Liver (tissue), 9 donors: Measurements from ENCODE around the gene PPM1E. TPM values are rescaled to one million over a fixed set of nuclear protein-coding genes. Genes with fewer than 3 reads are reported as not detected.
A peak's percentile ranks its signal among the peaks of the same experiment; 100 is the strongest.

ENCODE experiments used
- DNase-seq: peaks from one replicate; pipeline ENCODE4 v3.0.0-alpha.2; 2017; ENCODE audit warnings: low spot score
- H3K27ac ChIP-seq, 2 donors: one replicate each; pipeline ENCODE4 v1.7.0; 2013; ENCODE audit warnings: inconsistent platforms in 2 of 2, low read length in 2 of 2, control low read depth in 1 of 2, low read depth in 1 of 2, mild to moderate bottlenecking in 1 of 2
- H3K27me3 ChIP-seq, 4 donors: one replicate each; pipeline versions ENCODE4 v1.6.1 to v1.7.0; 2013; ENCODE audit warnings: low read length in 3 of 4, inconsistent platforms in 1 of 4, mild to moderate bottlenecking in 1 of 4, moderate library complexity in 1 of 4; ENCODE audit not compliant: control insufficient read depth in 4 of 4, insufficient read depth in 4 of 4
- H3K36me3 ChIP-seq, 4 donors: one replicate each; pipeline versions ENCODE4 v1.6.1 to v1.7.0; 2013; ENCODE audit warnings: low read length in 3 of 4, mild to moderate bottlenecking in 3 of 4, low read depth in 1 of 4, moderate library complexity in 1 of 4; ENCODE audit not compliant: control insufficient read depth in 4 of 4, insufficient read depth in 3 of 4
- H3K4me1 ChIP-seq, 4 donors: one replicate each; pipeline versions ENCODE4 v1.6.1 to v1.7.0; 2013; ENCODE audit warnings: low read length in 3 of 4, mild to moderate bottlenecking in 3 of 4, moderate library complexity in 1 of 4; ENCODE audit not compliant: control insufficient read depth in 4 of 4, insufficient read depth in 4 of 4
- H3K4me3 ChIP-seq, 3 donors: one replicate each; pipeline versions ENCODE4 v1.6.1 to v1.7.0; 2013; ENCODE audit warnings: low read length in 3 of 3, control low read depth in 1 of 3, low read depth in 1 of 3, mild to moderate bottlenecking in 1 of 3
- H3K9ac ChIP-seq, 2 donors: one replicate each; pipeline ENCODE4 v1.7.0; 2013; ENCODE audit warnings: low read length in 2 of 2, mild to moderate bottlenecking in 2 of 2, moderate library complexity in 2 of 2, control low read depth in 1 of 2, low read depth in 1 of 2
- H3K9me3 ChIP-seq, 4 donors: one replicate each; pipeline versions ENCODE4 v1.6.1 to v1.7.0; 2013; ENCODE audit warnings: low read length in 3 of 4; ENCODE audit not compliant: control insufficient read depth in 4 of 4
- ATF3 ChIP-seq: IDR thresholded peaks from 2 replicates; pipeline ENCODE4 v1.6.1; 2016; ENCODE audit warnings: antibody characterized with exemption
- EGR1 ChIP-seq, 2 donors: IDR thresholded peaks; 2 replicates each; pipeline ENCODE4 v1.6.1; 2016 to 2018; ENCODE audit warnings: antibody characterized with exemption in 2 of 2, low read depth in 2 of 2
- FOXA2 ChIP-seq: IDR thresholded peaks from 2 replicates; pipeline ENCODE4 v1.6.1; 2016; ENCODE audit warnings: antibody characterized with exemption
- HNF4A ChIP-seq, 2 donors: conservative IDR thresholded peaks; 2 replicates each; pipeline ENCODE4 v1.6.1; 2016; ENCODE audit warnings: antibody characterized with exemption in 2 of 2, mild to moderate bottlenecking in 2 of 2
- HNF4G ChIP-seq: IDR thresholded peaks from 2 replicates; pipeline ENCODE4 v1.6.1; 2016; ENCODE audit warnings: antibody characterized with exemption
- JUND ChIP-seq, 2 donors: IDR thresholded peaks; 2 replicates each; pipeline ENCODE4 v1.6.1; 2016; ENCODE audit warnings: antibody characterized with exemption in 2 of 2
- NR2F2 ChIP-seq: IDR thresholded peaks from 2 replicates; pipeline ENCODE4 v1.6.1; 2016; ENCODE audit warnings: antibody characterized with exemption
- REST ChIP-seq: IDR thresholded peaks from 2 replicates; pipeline ENCODE4 v1.6.1; 2016; ENCODE audit warnings: antibody characterized with exemption, mild to moderate bottlenecking
- RXRA ChIP-seq, 2 donors: IDR thresholded peaks; 2 replicates each; pipeline ENCODE4 v1.6.1; 2017 to 2018; ENCODE audit warnings: antibody characterized with exemption in 2 of 2, mild to moderate bottlenecking in 1 of 2
- TAF1 ChIP-seq: conservative IDR thresholded peaks from 2 replicates; pipeline ENCODE4 v1.6.1; 2016; ENCODE audit warnings: antibody characterized with exemption, mild to moderate bottlenecking
- YY1 ChIP-seq: IDR thresholded peaks from 2 replicates; pipeline ENCODE4 v1.6.1; 2016; ENCODE audit warnings: antibody characterized with exemption, mild to moderate bottlenecking
- WGBS: extraction: QIAGEN DNeasy Blood & Tissue Kit; methylation state at CpG from one replicate; pipeline ENCODE4 v1.1.7; 2013; 5-methylcytosine and 5-hydroxymethylcytosine counted together
- polyA plus RNA-seq, 2 donors: library from polyadenylated mRNA; stranded (reverse) in 1 of 2; unstranded in 1 of 2; fragments of 200-250 nt in 1 of 2; fragments of >200 nt in 1 of 2; fragmentation: Nextera tagmentation in 1 of 2; extraction: Ambion mirVana in 1 of 2; gene quantifications; one replicate each; pipeline versions ENCODE4 v1.2.1 to v1.2.3, GENCODE V29; 2013 to 2015
- total RNA-seq, 2 donors: library from RNA; depleted of rRNA; stranded (reverse); fragments of >200 nt; gene quantifications; one replicate each; pipeline ENCODE4 v1.2.3, GENCODE V29; 2014
- TF ChIP-seq, protein P1 (sequence below): fragments of 150-350 bp; IDR thresholded peaks from 2 replicates; pipeline ENCODE4 v1.5.1; 2017; ENCODE audit warnings: improper control_type of control experiment, low read depth, low read length; ENCODE audit not compliant: missing input control
- donor health status: healthy.
- donor health status: healthy.
- donor health status: healthy.
- donor health status: healthy.
- donor health status: healthy.

The PPM1E gene
- total and polyA plus RNA-seq, 4 donors = 0.25 to 0.61 (median 0.50) TPM; not detected in 1

- no peaks in the 10 kb centered on the region for H3K27me3 ChIP-seq
- H3K36me3 ChIP-seq = no peaks in the 10 kb centered on the region
- H3K4me1 ChIP-seq = peaks cover 5 to 18% (median 8%) of the 10 kb centered on the region in 4 donors
- no peak overlapping the region for H3K27ac ChIP-seq
- H3K9me3 ChIP-seq = no peaks in the 10 kb centered on the region
- H3K9ac ChIP-seq = no peak overlapping the region
- TF ChIP-seq JUND (IDR thresholded peaks at IDR 0.05) (no peak), RXRA (IDR thresholded peaks at IDR 0.05) (no peak), TAF1 (no peak), YY1 (no peak), HNF4A (conservative IDR thresholded peaks at IDR 0.05) (no peak)
- WGBS = 72% methylated on average over 2 of the region's 2 CpGs
- no peak for DNase-seq
- H3K4me3 ChIP-seq = no peak overlapping the region
These were observed 2.6 kb upstream of the PPM1E start for GRCh38 chr17:58753026-58753425.

DNA sequence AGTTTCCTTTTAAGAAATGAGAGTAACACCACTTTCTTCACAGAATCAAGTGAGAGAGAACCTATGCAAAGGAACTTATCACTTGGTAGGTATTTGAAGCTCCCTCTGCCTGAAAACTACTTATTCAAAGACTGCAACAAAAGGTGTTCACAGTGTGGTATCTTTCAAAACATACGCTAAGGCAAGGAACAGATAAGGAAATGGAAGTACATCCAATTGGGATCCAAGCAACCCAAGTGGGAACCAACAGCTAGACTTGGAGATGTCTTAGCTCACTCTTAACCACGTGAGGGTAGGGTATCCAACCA, 431 bp upstream of the PPM1E start:
- H3K4me3 ChIP-seq = peak overlapping the region; percentile 18 to 80 (median 74)
- WGBS = 38% methylated on average over 2 of the region's 2 CpGs
- no peaks in the 10 kb centered on the region for H3K27me3 ChIP-seq

More for the DNA sequence above, 431 bp upstream of the PPM1E start:
- TF ChIP-seq FOXA2 (no peak), NR2F2 (no peak), REST (no peak), RXRA (IDR thresholded peaks at IDR 0.05) (no peak), TAF1 (no peak), ATF3 (no peak), EGR1 (IDR thresholded peaks at IDR 0.05; ENCODE audit: low read depth in 2 of 2) (no peak), HNF4G (no peak)
- TF ChIP-seq, protein P1, sequence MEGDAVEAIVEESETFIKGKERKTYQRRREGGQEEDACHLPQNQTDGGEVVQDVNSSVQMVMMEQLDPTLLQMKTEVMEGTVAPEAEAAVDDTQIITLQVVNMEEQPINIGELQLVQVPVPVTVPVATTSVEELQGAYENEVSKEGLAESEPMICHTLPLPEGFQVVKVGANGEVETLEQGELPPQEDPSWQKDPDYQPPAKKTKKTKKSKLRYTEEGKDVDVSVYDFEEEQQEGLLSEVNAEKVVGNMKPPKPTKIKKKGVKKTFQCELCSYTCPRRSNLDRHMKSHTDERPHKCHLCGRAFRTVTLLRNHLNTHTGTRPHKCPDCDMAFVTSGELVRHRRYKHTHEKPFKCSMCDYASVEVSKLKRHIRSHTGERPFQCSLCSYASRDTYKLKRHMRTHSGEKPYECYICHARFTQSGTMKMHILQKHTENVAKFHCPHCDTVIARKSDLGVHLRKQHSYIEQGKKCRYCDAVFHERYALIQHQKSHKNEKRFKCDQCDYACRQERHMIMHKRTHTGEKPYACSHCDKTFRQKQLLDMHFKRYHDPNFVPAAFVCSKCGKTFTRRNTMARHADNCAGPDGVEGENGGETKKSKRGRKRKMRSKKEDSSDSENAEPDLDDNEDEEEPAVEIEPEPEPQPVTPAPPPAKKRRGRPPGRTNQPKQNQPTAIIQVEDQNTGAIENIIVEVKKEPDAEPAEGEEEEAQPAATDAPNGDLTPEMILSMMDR = no peak
- Histone ChIP-seq H3K36me3 (no peaks in the 10 kb centered on the region), H3K27ac (no peak overlapping the region), H3K9ac (no peak overlapping the region), H3K4me1 (peaks cover 5 to 18% (median 8%) of the 10 kb centered on the region in 4 donors), H3K9me3 (no peaks in the 10 kb centered on the region)
- no peak for DNase-seq
